SH-SY5Y (cell line): ENCODE results near the gene CORIN.

Experiments used
- GATA2 ChIP-seq: IDR thresholded peaks from 2 replicates; pipeline ENCODE4 v1.6.1; 2011; ENCODE audit warnings: mild to moderate bottlenecking, low read depth, low read length
- GATA3 ChIP-seq: IDR thresholded peaks from 2 replicates; pipeline ENCODE4 v1.6.1; 2011; ENCODE audit warnings: low read depth, mild to moderate bottlenecking, low read length, moderate library complexity

DNA sequence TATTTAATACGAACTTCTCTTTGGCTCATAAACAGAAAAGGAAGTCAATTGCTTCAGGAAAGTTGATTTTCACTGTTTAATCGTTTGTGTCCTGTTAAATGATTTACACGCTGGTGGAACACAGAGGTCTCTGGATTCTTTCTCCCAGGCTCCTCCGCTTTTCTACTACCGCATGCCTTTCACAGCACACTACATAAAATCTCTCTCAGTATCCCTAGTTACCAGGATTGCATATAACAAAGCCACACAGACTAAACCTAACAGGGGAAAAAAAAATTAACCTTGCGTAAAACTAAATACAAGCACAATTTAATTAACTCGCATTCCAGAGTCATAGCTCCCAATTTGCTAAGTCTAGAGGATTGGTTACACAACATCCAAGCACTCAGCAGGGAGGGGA lies 133.9 kb downstream of the CORIN start:
- TF ChIP-seq GATA2 (no peak), GATA3 (no peak)
